Karpas-422 (cell line): ENCODE data around the gene PYGM. TPM values are rescaled to one million over a fixed set of nuclear protein-coding genes. Genes with fewer than 3 reads are reported as not detected.

Source experiments
- DNase-seq: peaks from one replicate; pipeline ENCODE4 v3.0.0-alpha.2; 2015
- H2AFZ ChIP-seq: fragments of 200-600 bp; sonication (generic); 2 replicates; pipeline ENCODE4 v1.6.1; 2014; ENCODE audit warnings: antibody characterized with exemption, low read length, mixed read lengths
- H3K27ac ChIP-seq: fragments of 200-600 bp; sonication (generic); 2 replicates; pipeline ENCODE4 v1.5.1; 2014; ENCODE audit warnings: mild to moderate bottlenecking, low read length, moderate library complexity
- H3K27me3 ChIP-seq: fragments of 200-600 bp; sonication (generic); 2 replicates; pipeline ENCODE4 v1.6.1; 2014; ENCODE audit warnings: low read length, mixed read lengths
- H3K36me3 ChIP-seq: fragments of 200-600 bp; sonication (generic); 2 replicates; pipeline ENCODE4 v1.6.1; 2014; ENCODE audit warnings: low read length, mixed read lengths; ENCODE audit not compliant: insufficient read depth
- H3K4me1 ChIP-seq: fragments of 200-600 bp; sonication (generic); 2 replicates; pipeline ENCODE4 v1.6.1; 2014; ENCODE audit warnings: mild to moderate bottlenecking, low read length, mixed read lengths
- H3K4me2 ChIP-seq: fragments of 200-600 bp; sonication (generic); 2 replicates; pipeline ENCODE4 v1.6.1; 2014; ENCODE audit warnings: low read length, low read depth, mild to moderate bottlenecking; ENCODE audit not compliant: poor library complexity, severe bottlenecking
- H3K4me3 ChIP-seq: fragments of 200-600 bp; sonication (generic); 2 replicates; pipeline ENCODE4 v1.5.1; 2014; ENCODE audit warnings: mild to moderate bottlenecking, antibody characterized with exemption, low read length, mixed read lengths
- H3K79me2 ChIP-seq: fragments of 200-600 bp; sonication (generic); 2 replicates; pipeline ENCODE4 v1.6.1; 2014; ENCODE audit warnings: mild to moderate bottlenecking, low read length, mixed read lengths
- H3K9ac ChIP-seq: fragments of 200-600 bp; sonication (generic); 2 replicates; pipeline ENCODE4 v1.6.0; 2014; ENCODE audit warnings: low read length
- H3K9me2 ChIP-seq: fragments of 200-600 bp; sonication (generic), shearing (Covaris generic); replicated peaks from 2 replicates; pipeline ENCODE4 v1.6.0; 2014; ENCODE audit warnings: mild to moderate bottlenecking, low read length, moderate library complexity; ENCODE audit not compliant: insufficient read depth
- H3K9me3 ChIP-seq: fragments of 300-700, 200-600 bp; sonication (generic); 2 replicates; pipeline ENCODE4 v1.6.1; 2014; ENCODE audit warnings: low read length, mixed read lengths
- H4K20me1 ChIP-seq: fragments of 200-600 bp; sonication (generic); 2 replicates; pipeline ENCODE4 v1.6.1; 2014; ENCODE audit warnings: mild to moderate bottlenecking, antibody characterized with exemption, low read length, low read depth; ENCODE audit not compliant: insufficient read depth
- total RNA-seq: library from RNA; depleted of rRNA; stranded (reverse); fragments of >200 nt; shearing (Covaris generic); gene quantifications from 2 replicates; pipeline ENCODE4 v1.2.3, GENCODE V29; 2014; ENCODE audit warnings: low replicate concordance

PYGM gene
- total RNA-seq, 1 experiment from 2014 or later, result not detected

GRCh38 chr11:64747961-64748665, 11.7 kb downstream of the PYGM start:
- H3K4me1 ChIP-seq, result peaks cover 28% of the 10 kb centered on the region
- H3K4me3 ChIP-seq, result no peak overlapping the region
- DNase-seq, result no peak
- no peak overlapping the region for H3K4me2 ChIP-seq
- H4K20me1 ChIP-seq, result no peaks in the 10 kb centered on the region
- no peak overlapping the region for H3K9ac ChIP-seq
- H3K27ac ChIP-seq, result no peak overlapping the region
- no peaks in the 10 kb centered on the region; the same call in 1 of the 2 replicates for H3K27me3 ChIP-seq
- H3K36me3 ChIP-seq, result no peaks in the 10 kb centered on the region
- H3K79me2 ChIP-seq, result no peaks in the 10 kb centered on the region
- no peak overlapping the region for H2AFZ ChIP-seq
- H3K9me2 ChIP-seq, result no peaks in the 10 kb centered on the region
- H3K9me3 ChIP-seq, result no peaks in the 10 kb centered on the region

GRCh38 chr11:64746486-64746885, 13.3 kb downstream of the PYGM start:
- Histone ChIP-seq H3K36me3 (no peaks in the 10 kb centered on the region), H3K9me3 (no peaks in the 10 kb centered on the region), H4K20me1 (no peaks in the 10 kb centered on the region), H3K4me2 (no peak overlapping the region), H3K9ac (no peak overlapping the region), H3K27ac (no peak overlapping the region), H3K79me2 (no peaks in the 10 kb centered on the region), H3K9me2 (no peaks in the 10 kb centered on the region), H3K4me3 (no peak overlapping the region), H2AFZ (no peak overlapping the region), H3K4me1 (peaks cover 38% of the 10 kb centered on the region), H3K27me3 (no peaks in the 10 kb centered on the region; the same call in 1 of the 2 replicates)
- no peak for DNase-seq

- peak overlapping the region; percentile 63 for H3K4me3 ChIP-seq
- H3K4me2 ChIP-seq, result peak overlapping the region; percentile 81
- H3K36me3 ChIP-seq, result no peaks in the 10 kb centered on the region
- no peaks in the 10 kb centered on the region; the same call in 1 of the 2 replicates for H3K27me3 ChIP-seq
- H3K9me2 ChIP-seq, result no peaks in the 10 kb centered on the region
- H3K79me2 ChIP-seq, result no peaks in the 10 kb centered on the region
- peak overlapping the region; percentile 69 for H3K9ac ChIP-seq
- peaks cover 38% of the 10 kb centered on the region for H3K4me1 ChIP-seq
- DNase-seq, result peak; percentile 86
- H4K20me1 ChIP-seq, result no peaks in the 10 kb centered on the region
- H2AFZ ChIP-seq, result peak overlapping the region; percentile 75
- peak overlapping the region; percentile 6; the same call in 1 of the 2 replicates for H3K27ac ChIP-seq
- no peaks in the 10 kb centered on the region for H3K9me3 ChIP-seq
Measured at GRCh38 chr11:64745521-64746328, 14.0 kb downstream of the PYGM start.

- H3K36me3 ChIP-seq, result no peaks in the 10 kb centered on the region
- H3K27me3 ChIP-seq, result no peaks in the 10 kb centered on the region; the same call in 1 of the 2 replicates
- H3K27ac ChIP-seq, result peak overlapping the region; percentile 6; the same call in 1 of the 2 replicates
- H3K9ac ChIP-seq, result peak overlapping the region; percentile 69
- H2AFZ ChIP-seq, result peak overlapping the region; percentile 75; the same call in 1 of the 2 replicates
- peak overlapping the region; percentile 81 for H3K4me2 ChIP-seq
- peak; percentile 79 for DNase-seq
- peaks cover 38% of the 10 kb centered on the region for H3K4me1 ChIP-seq
- H3K4me3 ChIP-seq, result peak overlapping the region; percentile 63
- H4K20me1 ChIP-seq, result no peaks in the 10 kb centered on the region
- no peaks in the 10 kb centered on the region for H3K9me3 ChIP-seq
- no peaks in the 10 kb centered on the region for H3K79me2 ChIP-seq
- no peaks in the 10 kb centered on the region for H3K9me2 ChIP-seq
Measured at GRCh38 chr11:64745189-64745520, 14.6 kb downstream of the PYGM start.

GRCh38 chr11:64744544-64745188, 15.1 kb downstream of the PYGM start:
- H3K9me3 ChIP-seq, result no peaks in the 10 kb centered on the region
- no peak for DNase-seq
- H3K4me1 ChIP-seq, result peaks cover 38% of the 10 kb centered on the region
- H3K27ac ChIP-seq, result no peak overlapping the region
- H3K4me2 ChIP-seq, result peak overlapping the region; percentile 81
- H3K79me2 ChIP-seq, result no peaks in the 10 kb centered on the region
- H3K27me3 ChIP-seq, result no peaks in the 10 kb centered on the region; the same call in 1 of the 2 replicates
- peak overlapping the region; percentile 63 for H3K4me3 ChIP-seq
- no peaks in the 10 kb centered on the region for H4K20me1 ChIP-seq
- no peaks in the 10 kb centered on the region for H3K36me3 ChIP-seq
- no peak overlapping the region for H2AFZ ChIP-seq
- H3K9me2 ChIP-seq, result no peaks in the 10 kb centered on the region
- H3K9ac ChIP-seq, result peak overlapping the region; percentile 69

- Histone ChIP-seq H3K9me3 (no peaks in the 10 kb centered on the region), H3K9ac (peak within 1 kb of the TSS; percentile 69), H4K20me1 (no peaks in the 10 kb centered on the region), H3K36me3 (no peaks in the 10 kb centered on the region), H3K27ac (no peak within 1 kb of the TSS), H3K9me2 (no peaks in the 10 kb centered on the region), H3K4me1 (peaks cover 38% of the 10 kb centered on the region), H3K4me2 (peak within 1 kb of the TSS; percentile 81), H3K27me3 (no peaks in the 10 kb centered on the region; the same call in 1 of the 2 replicates), H3K4me3 (peak within 1 kb of the TSS; percentile 63), H2AFZ (no peak within 1 kb of the TSS), H3K79me2 (no peaks in the 10 kb centered on the region)
- DNase-seq, result peak; percentile 89
Measured at GRCh38 chr11:64743591-64744543, 15.9 kb downstream of the PYGM start, which contains the start of gene RASGRP2. Gene RASGRP2, minus strand, starts transcription at chr11:64744142. Its CDS starts 1,276 bp downstream, at chr11:64742866.

- Histone ChIP-seq H3K4me3 (peak overlapping the region; percentile 57), H3K27ac (no peak overlapping the region), H3K79me2 (no peaks in the 10 kb centered on the region), H3K36me3 (no peaks in the 10 kb centered on the region), H2AFZ (no peak overlapping the region), H3K9me2 (no peaks in the 10 kb centered on the region), H3K9me3 (no peaks in the 10 kb centered on the region), H3K9ac (peak overlapping the region; percentile 45; the same call in 1 of the 2 replicates), H4K20me1 (no peaks in the 10 kb centered on the region), H3K27me3 (no peaks in the 10 kb centered on the region; the same call in 1 of the 2 replicates), H3K4me2 (peak overlapping the region; percentile 62), H3K4me1 (peaks cover 38% of the 10 kb centered on the region)
- peak; percentile 80 for DNase-seq
Measured at GRCh38 chr11:64742889-64743590, 16.7 kb downstream of the PYGM start.
